Measurements from ENCODE around the gene BCAS4.
"Not testable (repeated sequence)": the region's sequence is repeated elsewhere in the genome, so short reads cannot be mapped to it uniquely, and the experiment has no call there.

Gene BCAS4

GRCh38 chr20:50799176-50799889 is 4.5 kb downstream of the BCAS4 start:
- no peak for TF ChIP-seq CTCF (IDR thresholded peaks at IDR 0.05; ENCODE audit: low read depth, low read length)
- H3K4me3 ChIP-seq (ENCODE audit: low read depth, low read length), result no peak overlapping the region

GRCh38 chr20:50799890-50800550 is 5.2 kb downstream of the BCAS4 start:
- H3K4me3 ChIP-seq (ENCODE audit: low read depth, low read length), result no peak overlapping the region

GRCh38 chr20:50800986-50801746 is 6.3 kb downstream of the BCAS4 start:
- not testable (repeated sequence) for H3K4me3 ChIP-seq (ENCODE audit: low read depth, low read length)

More at GRCh38 chr20:50799890-50800550, 5.2 kb downstream of the BCAS4 start:
- TF ChIP-seq CTCF (IDR thresholded peaks at IDR 0.05; ENCODE audit: low read depth, low read length), result no peak

GRCh38 chr20:50801747-50802125 is 6.9 kb downstream of the BCAS4 start:
- no peak for TF ChIP-seq CTCF (IDR thresholded peaks at IDR 0.05; ENCODE audit: low read depth, low read length)
- no peak overlapping the region for H3K4me3 ChIP-seq (ENCODE audit: low read depth, low read length)

GRCh38 chr20:50802289-50802688 is 7.4 kb downstream of the BCAS4 start:
- TF ChIP-seq CTCF (IDR thresholded peaks at IDR 0.05; ENCODE audit: low read depth, low read length), result no peak
- H3K4me3 ChIP-seq (ENCODE audit: low read depth, low read length), result no peak overlapping the region

- no peak overlapping the region for H3K4me3 ChIP-seq (ENCODE audit: low read depth, low read length)
- no peak for TF ChIP-seq CTCF (IDR thresholded peaks at IDR 0.05; ENCODE audit: low read depth, low read length)
These were observed 9.8 kb downstream of the BCAS4 start for GRCh38 chr20:50804437-50805348.

- no peak for TF ChIP-seq CTCF (IDR thresholded peaks at IDR 0.05; ENCODE audit: low read depth, low read length)
- H3K4me3 ChIP-seq (ENCODE audit: low read depth, low read length), result no peak overlapping the region
These were observed 10.5 kb downstream of the BCAS4 start for GRCh38 chr20:50805349-50805684.
